ENCODE measurements around the gene TBCEL. TPM values are rescaled to one million over a fixed set of nuclear protein-coding genes. Genes with fewer than 3 reads are reported as not detected.

Gene TBCEL
- total and polyA plus RNA-seq, 2 donors (not counting 1 experiment from before 2014, with no cell fraction given) = 21.1 to 25.8 TPM

- TF ChIP-seq CTCF (conservative IDR thresholded peaks at IDR 0.05 in 1 of 2, IDR thresholded peaks at IDR 0.05 in 1 of 2; ENCODE audit: low read depth in 1 of 2, low read length in 2 of 2) (no peak), EZH2 (IDR thresholded peaks at IDR 0.05; ENCODE audit: low read length, missing control alignments) (no peak)
- H3K4me2 ChIP-seq (ENCODE audit: extremely low read depth, insufficient read depth, low read length) = no peak overlapping the region
- no peaks in the 10 kb centered on the region for H3K4me1 ChIP-seq (ENCODE audit: control insufficient read depth, extremely low read depth, insufficient read depth, low read length)
- H3K27me3 ChIP-seq (ENCODE audit: control insufficient read depth, insufficient read depth, low read length) = no peaks in the 10 kb centered on the region
- no peaks in the 10 kb centered on the region for H3K79me2 ChIP-seq (ENCODE audit: control insufficient read depth, insufficient read depth, low read length)
- no peak overlapping the region for H3K9ac ChIP-seq (ENCODE audit: insufficient read depth, low read length)
- H3K4me3 ChIP-seq (replicated peaks in 1 of 4; ENCODE audit: control extremely low read depth in 1 of 4, insufficient read depth in 1 of 4, low read depth in 3 of 4, low read length in 4 of 4) = no peak overlapping the region
- DNase-seq (ENCODE audit: low read depth in 2 of 2) = no peak
- no peak overlapping the region for H2AFZ ChIP-seq (ENCODE audit: low read length)
- no peaks in the 10 kb centered on the region for H3K9me3 ChIP-seq (ENCODE audit: control insufficient read depth, insufficient read depth, low read depth, low read length)
- H4K20me1 ChIP-seq (ENCODE audit: control insufficient read depth, extremely low read depth, insufficient read depth, low read length) = no peaks in the 10 kb centered on the region
- H3K27ac ChIP-seq (ENCODE audit: insufficient read depth, low read length) = no peak overlapping the region
- H3K36me3 ChIP-seq (ENCODE audit: control insufficient read depth, insufficient read depth, low read length) = no peaks in the 10 kb centered on the region
Observed at GRCh38 chr11:121131656-121132055, 107.8 kb downstream of the TBCEL start.

DNA sequence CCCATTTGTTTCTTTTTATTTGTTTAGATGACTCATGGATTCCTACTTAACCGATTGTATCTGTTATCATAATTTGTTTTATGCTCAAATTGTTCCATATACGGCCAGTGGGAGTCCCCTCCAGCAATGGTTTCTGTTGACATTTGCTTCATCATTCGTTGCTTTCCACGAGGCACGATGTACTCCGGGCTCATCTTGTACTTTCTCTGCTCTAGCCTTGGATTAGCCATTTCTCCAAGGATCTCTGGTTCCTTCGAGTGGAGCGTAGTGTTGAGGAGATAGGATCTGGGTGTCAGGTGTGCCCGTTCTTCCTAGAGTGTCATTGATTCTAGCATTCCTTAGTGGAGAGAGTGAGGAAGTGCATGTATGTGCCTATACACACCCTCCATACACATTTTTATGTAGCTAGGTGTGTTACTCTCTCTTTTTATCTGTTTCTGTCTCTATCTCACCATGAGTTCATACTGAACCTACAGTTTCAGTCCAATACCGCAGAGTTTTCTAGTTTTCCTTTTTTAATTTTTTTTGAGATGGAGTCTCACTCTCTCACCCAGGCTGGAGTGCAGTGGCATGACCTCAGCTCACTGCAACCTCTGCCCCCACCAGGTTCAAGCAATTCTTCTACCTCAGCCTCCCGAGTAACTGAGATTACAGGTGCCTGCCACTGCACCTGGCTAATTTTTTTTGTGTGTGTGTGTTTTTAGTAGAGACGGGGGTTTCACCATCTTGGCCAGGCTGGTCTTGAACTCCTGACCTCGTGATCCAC lies 108.5 kb downstream of the TBCEL start:
- H2AFZ ChIP-seq (ENCODE audit: low read length) = no peak overlapping the region
- H3K27ac ChIP-seq (ENCODE audit: insufficient read depth, low read length) = no peak overlapping the region
- H3K4me1 ChIP-seq (ENCODE audit: control insufficient read depth, extremely low read depth, insufficient read depth, low read length) = no peaks in the 10 kb centered on the region
- no peaks in the 10 kb centered on the region for H3K27me3 ChIP-seq (ENCODE audit: control insufficient read depth, insufficient read depth, low read length)
- no peak for TF ChIP-seq EZH2 (IDR thresholded peaks at IDR 0.05; ENCODE audit: low read length, missing control alignments)
- no peak for TF ChIP-seq CTCF (conservative IDR thresholded peaks at IDR 0.05 in 1 of 2, IDR thresholded peaks at IDR 0.05 in 1 of 2; ENCODE audit: low read depth in 1 of 2, low read length in 2 of 2)
- no peak overlapping the region for H3K9ac ChIP-seq (ENCODE audit: insufficient read depth, low read length)
- no peaks in the 10 kb centered on the region for H3K79me2 ChIP-seq (ENCODE audit: control insufficient read depth, insufficient read depth, low read length)
- H3K4me3 ChIP-seq (replicated peaks in 1 of 4; ENCODE audit: control extremely low read depth in 1 of 4, insufficient read depth in 1 of 4, low read depth in 3 of 4, low read length in 4 of 4) = no peak overlapping the region
- no peak overlapping the region for H3K4me2 ChIP-seq (ENCODE audit: extremely low read depth, insufficient read depth, low read length)
- DNase-seq (ENCODE audit: low read depth in 2 of 2) = peak in 1 of 2 donors; percentile 17
- no peaks in the 10 kb centered on the region for H3K36me3 ChIP-seq (ENCODE audit: control insufficient read depth, insufficient read depth, low read length)
- no peaks in the 10 kb centered on the region for H4K20me1 ChIP-seq (ENCODE audit: control insufficient read depth, extremely low read depth, insufficient read depth, low read length)
- H3K9me3 ChIP-seq (ENCODE audit: control insufficient read depth, insufficient read depth, low read depth, low read length) = no peaks in the 10 kb centered on the region

DNA sequence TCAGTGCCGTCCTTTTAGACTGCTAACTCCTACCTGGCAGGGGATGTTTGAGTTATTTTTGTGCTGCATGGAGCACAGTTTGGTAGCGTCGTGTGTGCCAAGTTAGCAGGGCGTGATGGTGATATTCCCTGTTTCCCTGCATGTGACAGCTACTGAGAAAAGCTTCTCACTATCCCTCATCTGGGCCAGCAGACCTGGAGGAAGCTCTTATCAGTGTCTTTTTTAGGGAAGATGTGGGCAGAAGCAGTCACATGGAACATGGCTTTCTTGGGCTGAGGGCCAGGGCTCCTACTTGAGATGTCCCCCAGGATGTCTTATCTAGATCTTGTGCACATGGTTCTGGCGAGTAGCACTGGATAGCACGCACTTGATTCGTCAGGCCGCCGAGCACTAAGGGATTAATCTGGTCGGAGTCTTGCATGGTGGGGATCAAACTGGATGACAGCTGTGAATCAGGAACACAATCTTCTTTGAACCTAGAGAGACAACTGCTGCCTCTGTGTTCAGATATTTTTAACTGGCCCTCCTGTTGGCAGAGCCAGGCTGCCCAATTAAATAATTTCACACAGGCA lies 110.9 kb downstream of the TBCEL start:
- H3K4me2 ChIP-seq (ENCODE audit: extremely low read depth, insufficient read depth, low read length) = no peak overlapping the region
- TF ChIP-seq EZH2 (IDR thresholded peaks at IDR 0.05; ENCODE audit: low read length, missing control alignments) (no peak), CTCF (conservative IDR thresholded peaks at IDR 0.05 in 1 of 2, IDR thresholded peaks at IDR 0.05 in 1 of 2; ENCODE audit: low read depth in 1 of 2, low read length in 2 of 2) (no peak)
- H3K4me1 ChIP-seq (ENCODE audit: control insufficient read depth, extremely low read depth, insufficient read depth, low read length) = no peaks in the 10 kb centered on the region
- H3K27me3 ChIP-seq (ENCODE audit: control insufficient read depth, insufficient read depth, low read length) = no peaks in the 10 kb centered on the region
- H2AFZ ChIP-seq (ENCODE audit: low read length) = no peak overlapping the region
- no peak overlapping the region for H3K4me3 ChIP-seq (replicated peaks in 1 of 4; ENCODE audit: control extremely low read depth in 1 of 4, insufficient read depth in 1 of 4, low read depth in 3 of 4, low read length in 4 of 4)
- no peak overlapping the region for H3K27ac ChIP-seq (ENCODE audit: insufficient read depth, low read length)
- no peaks in the 10 kb centered on the region for H3K36me3 ChIP-seq (ENCODE audit: control insufficient read depth, insufficient read depth, low read length)
- H3K9me3 ChIP-seq (ENCODE audit: control insufficient read depth, insufficient read depth, low read depth, low read length) = no peaks in the 10 kb centered on the region
- no peak overlapping the region for H3K9ac ChIP-seq (ENCODE audit: insufficient read depth, low read length)
- H4K20me1 ChIP-seq (ENCODE audit: control insufficient read depth, extremely low read depth, insufficient read depth, low read length) = no peaks in the 10 kb centered on the region
- no peaks in the 10 kb centered on the region for H3K79me2 ChIP-seq (ENCODE audit: control insufficient read depth, insufficient read depth, low read length)
- DNase-seq (ENCODE audit: low read depth in 2 of 2) = no peak
